IPS DF 6.9 (cell line): ENCODE data around the gene TSHZ3.

ENCODE experiments used
- DNase-seq: peaks from one replicate; pipeline ENCODE4 v3.0.0-alpha.2; 2013; ENCODE audit warnings: low read depth, low spot score
- H3K27ac ChIP-seq: one replicate; pipeline ENCODE4 v1.5.1; 2013; ENCODE audit warnings: low read length, control low read depth
- H3K27me3 ChIP-seq: 2 replicates; pipeline ENCODE4 v1.6.1; 2013; ENCODE audit warnings: mild to moderate bottlenecking, low read length; ENCODE audit not compliant: control insufficient read depth, insufficient read depth
- H3K36me3 ChIP-seq: 2 replicates; pipeline ENCODE4 v1.6.1; 2013; ENCODE audit warnings: low read length; ENCODE audit not compliant: control insufficient read depth, insufficient read depth
- H3K4me1 ChIP-seq: 2 replicates; pipeline ENCODE4 v1.6.1; 2013; ENCODE audit warnings: low read length; ENCODE audit not compliant: control insufficient read depth, insufficient read depth
- H3K4me3 ChIP-seq: 2 replicates; pipeline ENCODE4 v1.5.1; 2013; ENCODE audit warnings: mild to moderate bottlenecking, low read length
- H3K9me3 ChIP-seq: 2 replicates; pipeline ENCODE4 v1.6.1; 2013; ENCODE audit warnings: low read length, inconsistent platforms; ENCODE audit not compliant: control insufficient read depth, insufficient read depth
- WGBS: extraction: QIAGEN DNeasy Blood & Tissue Kit; methylation state at CpG from one replicate; pipeline ENCODE4 v1.1.7; 2013; ENCODE audit warnings: mixed read lengths, missing lambda C conversion rate; ENCODE audit not compliant: insufficient read length, insufficient coverage; 5-methylcytosine and 5-hydroxymethylcytosine counted together

TSHZ3 gene

GRCh38 chr19:31300422-31300821 lies 48.8 kb downstream of the TSHZ3 start:
- WGBS = no CpG with 5 or more reads among the region's 6 CpGs
- no peaks in the 10 kb centered on the region for H3K27me3 ChIP-seq
- no peak overlapping the region for H3K4me3 ChIP-seq
- H3K4me1 ChIP-seq = no peaks in the 10 kb centered on the region; the same call in 1 of the 2 replicates
- DNase-seq = no peak
- H3K9me3 ChIP-seq = no peaks in the 10 kb centered on the region
- no peak overlapping the region for H3K27ac ChIP-seq
- no peaks in the 10 kb centered on the region for H3K36me3 ChIP-seq

GRCh38 chr19:31299665-31300064 lies 49.6 kb downstream of the TSHZ3 start:
- Histone ChIP-seq H3K27ac (no peak overlapping the region), H3K36me3 (no peaks in the 10 kb centered on the region), H3K4me1 (no peaks in the 10 kb centered on the region; the same call in 1 of the 2 replicates), H3K4me3 (no peak overlapping the region), H3K27me3 (no peaks in the 10 kb centered on the region), H3K9me3 (no peaks in the 10 kb centered on the region)
- DNase-seq = no peak
- no CpG with 5 or more reads among the region's 8 CpGs for WGBS

GRCh38 chr19:31297991-31298390 lies 51.2 kb downstream of the TSHZ3 start:
- no peak for DNase-seq
- no CpG with 5 or more reads among the region's 5 CpGs for WGBS
- Histone ChIP-seq H3K4me3 (no peak overlapping the region), H3K27ac (no peak overlapping the region), H3K36me3 (no peaks in the 10 kb centered on the region), H3K27me3 (no peaks in the 10 kb centered on the region), H3K9me3 (no peaks in the 10 kb centered on the region), H3K4me1 (no peaks in the 10 kb centered on the region; the same call in 1 of the 2 replicates)

GRCh38 chr19:31296741-31297390 lies 52.4 kb downstream of the TSHZ3 start:
- no peaks in the 10 kb centered on the region for H3K9me3 ChIP-seq
- H3K36me3 ChIP-seq = no peaks in the 10 kb centered on the region
- H3K27me3 ChIP-seq = no peaks in the 10 kb centered on the region
- H3K27ac ChIP-seq = no peak overlapping the region
- no peaks in the 10 kb centered on the region; the same call in 1 of the 2 replicates for H3K4me1 ChIP-seq
- H3K4me3 ChIP-seq = no peak overlapping the region
- DNase-seq = no peak
- WGBS = no CpG with 5 or more reads among the region's 10 CpGs

- Histone ChIP-seq H3K36me3 (no peaks in the 10 kb centered on the region), H3K9me3 (no peaks in the 10 kb centered on the region), H3K27ac (no peak overlapping the region), H3K27me3 (no peaks in the 10 kb centered on the region), H3K4me3 (no peak overlapping the region), H3K4me1 (no peaks in the 10 kb centered on the region)
- DNase-seq = no peak
- WGBS = no CpG with 5 or more reads among the region's 2 CpGs
Observed at GRCh38 chr19:31294189-31294588, 55.0 kb downstream of the TSHZ3 start.

GRCh38 chr19:31292639-31293185 lies 56.5 kb downstream of the TSHZ3 start:
- Histone ChIP-seq H3K27ac (no peak overlapping the region), H3K36me3 (no peaks in the 10 kb centered on the region), H3K4me3 (no peak overlapping the region), H3K4me1 (no peaks in the 10 kb centered on the region), H3K9me3 (no peaks in the 10 kb centered on the region), H3K27me3 (no peaks in the 10 kb centered on the region)
- 100% methylated on average over 2 of the region's 2 CpGs for WGBS
- DNase-seq = no peak

- no peaks in the 10 kb centered on the region for H3K4me1 ChIP-seq
- H3K9me3 ChIP-seq = no peaks in the 10 kb centered on the region
- H3K27ac ChIP-seq = no peak overlapping the region
- no peak overlapping the region for H3K4me3 ChIP-seq
- no peaks in the 10 kb centered on the region for H3K27me3 ChIP-seq
- DNase-seq = no peak
- no peaks in the 10 kb centered on the region for H3K36me3 ChIP-seq
- WGBS = no CpG with 5 or more reads among the region's 8 CpGs
Observed at GRCh38 chr19:31290931-31291590, 58.2 kb downstream of the TSHZ3 start.

GRCh38 chr19:31289976-31290375 lies 59.3 kb downstream of the TSHZ3 start:
- Histone ChIP-seq H3K36me3 (no peaks in the 10 kb centered on the region), H3K4me3 (no peak overlapping the region), H3K9me3 (no peaks in the 10 kb centered on the region), H3K4me1 (no peaks in the 10 kb centered on the region), H3K27ac (no peak overlapping the region), H3K27me3 (no peaks in the 10 kb centered on the region)
- no peak for DNase-seq
- no CpG with 5 or more reads among the region's 4 CpGs for WGBS

- no peak for DNase-seq
- H3K9me3 ChIP-seq = no peaks in the 10 kb centered on the region
- H3K27me3 ChIP-seq = no peaks in the 10 kb centered on the region
- no peaks in the 10 kb centered on the region for H3K4me1 ChIP-seq
- no peak overlapping the region for H3K4me3 ChIP-seq
- H3K36me3 ChIP-seq = no peaks in the 10 kb centered on the region
- no CpG with 5 or more reads among the region's 10 CpGs for WGBS
- H3K27ac ChIP-seq = no peak overlapping the region
Observed at GRCh38 chr19:31289381-31289880, 59.8 kb downstream of the TSHZ3 start.

- Histone ChIP-seq H3K4me3 (no peak overlapping the region), H3K27ac (no peak overlapping the region), H3K36me3 (no peaks in the 10 kb centered on the region), H3K9me3 (no peaks in the 10 kb centered on the region), H3K4me1 (no peaks in the 10 kb centered on the region), H3K27me3 (no peaks in the 10 kb centered on the region)
- no peak for DNase-seq
- no CpG with 5 or more reads among the region's 8 CpGs for WGBS
Observed at GRCh38 chr19:31286491-31286890, 62.7 kb downstream of the TSHZ3 start.
